ENCODE results near the gene TMX1. TPM values are rescaled to one million over a fixed set of nuclear protein-coding genes. Genes with fewer than 3 reads are reported as not detected.

The TMX1 gene
- total and polyA plus RNA-seq, 2 of the 8 experiments (the other 6 are each of a cell fraction or from before 2014, with no cell fraction given), result 26.6 to 84.0 TPM

DNA sequence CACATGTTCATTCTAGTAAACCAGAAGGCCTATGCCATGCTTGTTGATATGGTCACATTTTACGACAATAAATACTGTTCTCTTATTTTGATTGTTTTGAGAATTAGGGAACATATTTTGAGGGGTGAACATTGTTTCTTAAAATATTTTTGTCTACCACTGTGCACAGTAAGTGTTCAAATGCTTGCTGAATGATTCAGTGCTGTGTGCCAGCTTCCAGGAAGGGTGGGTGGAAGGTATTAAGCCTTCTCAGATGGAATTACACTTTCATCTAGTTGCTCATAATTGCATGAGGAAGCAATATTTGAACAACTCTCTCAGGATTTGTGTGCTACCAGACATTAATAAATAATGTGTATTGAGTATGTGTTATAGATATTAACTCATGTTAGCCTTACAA is 15.5 kb upstream of the TMX1 start (continued):
- TF ChIP-seq SP2 (IDR thresholded peaks at IDR 0.05; ENCODE audit: low read length) (no peak), KDM1A (IDR thresholded peaks at IDR 0.05; ENCODE audit: borderline replicate concordance, low read length) (no peak)

Measured in H1 (cell line).